Panc1 (cell line): ENCODE results near the gene FAM227B.

Experiments
- POLR2AphosphoS5 ChIP-seq: IDR thresholded peaks from 2 replicates; pipeline ENCODE4 v1.6.1; 2012; ENCODE audit warnings: mild to moderate bottlenecking, low read depth, low read length, moderate library complexity
- REST ChIP-seq, 2 experiments: IDR thresholded peaks; 2 replicates each; pipeline ENCODE4 v1.6.1; 2011 to 2012; ENCODE audit warnings: low read depth in 2 of 2, control low read depth in 1 of 2, low read length in 1 of 2, mild to moderate bottlenecking in 1 of 2, moderate library complexity in 1 of 2; ENCODE audit not compliant: insufficient read depth in 1 of 2
- SIN3A ChIP-seq: IDR thresholded peaks from 2 replicates; pipeline ENCODE4 v1.6.1; 2012; ENCODE audit warnings: low read depth, mild to moderate bottlenecking, low read length, moderate library complexity, borderline replicate concordance; ENCODE audit not compliant: insufficient read depth
- TCF7L2 ChIP-seq: IDR thresholded peaks from 2 replicates; pipeline ENCODE4 v1.6.1; 2011; ENCODE audit warnings: mild to moderate bottlenecking, low read depth, low read length, inconsistent platforms
- TF ChIP-seq, protein P1 (sequence below): fragments of 450-650 bp; IDR thresholded peaks from 2 replicates; pipeline ENCODE4 v1.5.1; 2017; ENCODE audit warnings: mild to moderate bottlenecking

DNA sequence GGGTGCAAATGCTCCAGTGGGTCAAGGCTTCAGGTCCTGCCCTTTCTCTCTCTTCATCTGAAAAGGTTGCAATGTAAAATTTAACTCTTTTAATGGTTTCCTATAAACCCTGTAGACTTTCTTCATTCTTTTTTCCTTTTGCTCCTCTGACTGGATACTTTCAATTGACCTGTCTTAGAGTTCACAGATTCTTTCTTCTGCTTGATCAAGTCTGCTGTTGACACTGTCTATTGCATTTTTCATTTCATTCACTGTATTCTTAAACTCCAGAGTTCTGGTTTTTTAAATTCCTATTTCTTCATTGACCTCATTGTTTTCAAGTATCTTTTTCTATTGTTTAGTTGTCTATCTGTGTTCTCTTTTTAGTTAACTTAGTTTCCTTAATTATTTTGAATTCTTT, 82.1 kb downstream of the FAM227B start:
- TF ChIP-seq, protein P1, sequence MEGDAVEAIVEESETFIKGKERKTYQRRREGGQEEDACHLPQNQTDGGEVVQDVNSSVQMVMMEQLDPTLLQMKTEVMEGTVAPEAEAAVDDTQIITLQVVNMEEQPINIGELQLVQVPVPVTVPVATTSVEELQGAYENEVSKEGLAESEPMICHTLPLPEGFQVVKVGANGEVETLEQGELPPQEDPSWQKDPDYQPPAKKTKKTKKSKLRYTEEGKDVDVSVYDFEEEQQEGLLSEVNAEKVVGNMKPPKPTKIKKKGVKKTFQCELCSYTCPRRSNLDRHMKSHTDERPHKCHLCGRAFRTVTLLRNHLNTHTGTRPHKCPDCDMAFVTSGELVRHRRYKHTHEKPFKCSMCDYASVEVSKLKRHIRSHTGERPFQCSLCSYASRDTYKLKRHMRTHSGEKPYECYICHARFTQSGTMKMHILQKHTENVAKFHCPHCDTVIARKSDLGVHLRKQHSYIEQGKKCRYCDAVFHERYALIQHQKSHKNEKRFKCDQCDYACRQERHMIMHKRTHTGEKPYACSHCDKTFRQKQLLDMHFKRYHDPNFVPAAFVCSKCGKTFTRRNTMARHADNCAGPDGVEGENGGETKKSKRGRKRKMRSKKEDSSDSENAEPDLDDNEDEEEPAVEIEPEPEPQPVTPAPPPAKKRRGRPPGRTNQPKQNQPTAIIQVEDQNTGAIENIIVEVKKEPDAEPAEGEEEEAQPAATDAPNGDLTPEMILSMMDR, result no peak
- TF ChIP-seq SIN3A (no peak), REST (IDR thresholded peaks at IDR 0.05; ENCODE audit: insufficient read depth in 1 of 2, low read depth in 2 of 2, low read length in 1 of 2) (no peak), POLR2AphosphoS5 (no peak), TCF7L2 (no peak)
